Smooth muscle cell (in vitro differentiated cells): Measurements from ENCODE around the gene RYR3. TPM values are rescaled to one million over a fixed set of nuclear protein-coding genes. Genes with fewer than 3 reads are reported as not detected.

ENCODE experiments used
- DNase-seq: peaks from one replicate; lab custom pipeline; 2025; ENCODE audit not compliant: unreplicated experiment; lab: John Stamatoyannopoulos, UW
- H2AFZ ChIP-seq: fragments of 200-600 bp; sonication (generic); 2 replicates; pipeline ENCODE4 v1.6.0; 2016; ENCODE audit warnings: antibody characterized with exemption, low read depth, mild to moderate bottlenecking
- H3F3A ChIP-seq: fragments of 200-600 bp; sonication (generic); 2 replicates; pipeline ENCODE4 v1.6.0; 2017; ENCODE audit warnings: antibody characterized with exemption, low read depth
- H3K27ac ChIP-seq: fragments of 200-600 bp; sonication (generic); 2 replicates; pipeline ENCODE4 v1.5.1; 2016; ENCODE audit warnings: low read depth, mild to moderate bottlenecking
- H3K27me3 ChIP-seq: fragments of 200-600 bp; sonication (generic); 2 replicates; pipeline ENCODE4 v1.6.1; 2016; ENCODE audit warnings: low read depth, mild to moderate bottlenecking
- H3K36me3 ChIP-seq: fragments of 200-600 bp; sonication (generic); 2 replicates; pipeline ENCODE4 v1.5.1; 2016; ENCODE audit warnings: low read depth
- H3K4me1 ChIP-seq: fragments of 200-600 bp; sonication (generic); 2 replicates; pipeline ENCODE4 v1.5.1; 2016; ENCODE audit warnings: low read depth
- H3K4me2 ChIP-seq: fragments of 200-600 bp; sonication (generic); 2 replicates; pipeline ENCODE4 v1.6.0; 2016; ENCODE audit warnings: mild to moderate bottlenecking
- H3K4me3 ChIP-seq: fragments of 200-600 bp; sonication (generic); 2 replicates; pipeline ENCODE4 v1.5.1; 2016; ENCODE audit warnings: mild to moderate bottlenecking
- H3K79me2 ChIP-seq: fragments of 200-600 bp; sonication (generic); 2 replicates; pipeline ENCODE4 v1.6.0; 2016; ENCODE audit warnings: low read depth, mild to moderate bottlenecking
- H3K9ac ChIP-seq: fragments of 200-600 bp; sonication (generic); 2 replicates; pipeline ENCODE4 v1.6.0; 2016; ENCODE audit warnings: low read depth
- H3K9me3 ChIP-seq: fragments of 200-600 bp; sonication (generic); replicated peaks from 2 replicates; pipeline ENCODE4 v1.5.1; 2016; ENCODE audit warnings: low read depth
- H4K20me1 ChIP-seq: fragments of 200-600 bp; sonication (generic); 2 replicates; pipeline ENCODE4 v1.6.0; 2016; ENCODE audit warnings: low read depth
- WGBS: methylation state at CpG from one replicate; pipeline ENCODE4 v1.1.7; 2016; ENCODE audit warnings: low lambda C conversion rate; 5-methylcytosine and 5-hydroxymethylcytosine counted together
- polyA plus RNA-seq: library from polyadenylated mRNA; unstranded; fragments of >200 nt; fragmentation: Nextera tagmentation; extraction: Ambion mirVana; gene quantifications from 2 replicates; pipeline ENCODE4 v1.2.1, GENCODE V29; 2016
- total RNA-seq: library from RNA; depleted of rRNA; stranded (reverse); fragments of >200 nt; gene quantifications from 2 replicates; pipeline ENCODE4 v1.2.3, GENCODE V29; 2014
- TF ChIP-seq, protein P1 (sequence below): fragments of 200-600 bp; sonication (generic); IDR thresholded peaks from 2 replicates; pipeline ENCODE4 v1.5.1; 2017; ENCODE audit warnings: borderline replicate concordance, mild to moderate bottlenecking, antibody characterized with exemption; ENCODE audit not compliant: insufficient read depth, poor library complexity, severe bottlenecking

The RYR3 gene
- total and polyA plus RNA-seq, 2 experiments from 2014 or later = 0.23 to 6.2 TPM

DNA sequence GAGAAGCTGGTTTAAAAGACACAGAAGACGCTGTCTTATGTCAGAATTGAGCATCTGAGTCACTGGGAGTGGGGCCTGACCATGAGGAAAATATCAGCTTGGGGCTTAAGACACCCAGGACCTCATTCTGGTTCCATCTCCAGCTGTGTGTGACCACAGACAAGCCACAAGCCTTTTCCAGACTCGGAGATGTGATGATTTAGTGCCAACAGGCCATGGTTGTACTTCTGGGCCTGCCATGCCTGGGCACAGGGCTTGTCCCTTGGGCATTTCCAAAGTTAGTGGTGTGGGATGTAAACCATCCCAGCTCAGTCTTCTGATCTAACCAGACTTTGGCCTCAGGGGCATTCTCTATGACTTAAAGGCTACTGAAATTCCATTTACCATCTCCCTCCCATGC, 269.8 kb downstream of the RYR3 start:
- Histone ChIP-seq H3K36me3 (no peaks in the 10 kb centered on the region), H3K27ac (peak overlapping the region; percentile 91), H3K79me2 (no peaks in the 10 kb centered on the region), H3F3A (peaks cover 10% of the 10 kb centered on the region), H3K4me3 (no peak overlapping the region), H3K27me3 (no peaks in the 10 kb centered on the region), H3K9ac (peak overlapping the region; percentile 56), H3K4me1 (peaks cover 13% of the 10 kb centered on the region), H3K4me2 (peak overlapping the region; percentile 20), H3K9me3 (no peaks in the 10 kb centered on the region), H2AFZ (no peak overlapping the region), H4K20me1 (no peaks in the 10 kb centered on the region)
- no peak for DNase-seq
- WGBS = 15% methylated on average over 2 of the region's 2 CpGs
- TF ChIP-seq, protein P1, sequence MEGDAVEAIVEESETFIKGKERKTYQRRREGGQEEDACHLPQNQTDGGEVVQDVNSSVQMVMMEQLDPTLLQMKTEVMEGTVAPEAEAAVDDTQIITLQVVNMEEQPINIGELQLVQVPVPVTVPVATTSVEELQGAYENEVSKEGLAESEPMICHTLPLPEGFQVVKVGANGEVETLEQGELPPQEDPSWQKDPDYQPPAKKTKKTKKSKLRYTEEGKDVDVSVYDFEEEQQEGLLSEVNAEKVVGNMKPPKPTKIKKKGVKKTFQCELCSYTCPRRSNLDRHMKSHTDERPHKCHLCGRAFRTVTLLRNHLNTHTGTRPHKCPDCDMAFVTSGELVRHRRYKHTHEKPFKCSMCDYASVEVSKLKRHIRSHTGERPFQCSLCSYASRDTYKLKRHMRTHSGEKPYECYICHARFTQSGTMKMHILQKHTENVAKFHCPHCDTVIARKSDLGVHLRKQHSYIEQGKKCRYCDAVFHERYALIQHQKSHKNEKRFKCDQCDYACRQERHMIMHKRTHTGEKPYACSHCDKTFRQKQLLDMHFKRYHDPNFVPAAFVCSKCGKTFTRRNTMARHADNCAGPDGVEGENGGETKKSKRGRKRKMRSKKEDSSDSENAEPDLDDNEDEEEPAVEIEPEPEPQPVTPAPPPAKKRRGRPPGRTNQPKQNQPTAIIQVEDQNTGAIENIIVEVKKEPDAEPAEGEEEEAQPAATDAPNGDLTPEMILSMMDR = no peak

DNA sequence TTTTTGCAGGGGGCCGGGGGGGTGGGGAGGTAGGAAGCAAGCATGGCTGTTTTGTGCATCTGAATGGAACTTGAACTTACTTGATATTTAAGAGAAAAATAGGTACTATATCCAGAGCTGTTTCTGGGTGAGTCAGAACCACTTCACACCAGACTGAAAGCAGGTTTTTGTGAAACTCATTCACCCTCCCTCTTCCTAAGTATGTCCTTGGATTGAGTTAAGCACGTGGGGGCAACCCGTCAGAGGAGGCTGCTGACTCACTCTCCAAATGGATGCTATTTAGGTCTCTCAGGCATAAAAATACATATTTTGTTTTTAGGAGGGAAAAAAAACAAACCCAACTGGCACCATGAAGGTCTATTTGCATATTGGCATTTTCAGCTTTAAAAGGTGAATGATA, 270.3 kb downstream of the RYR3 start:
- Histone ChIP-seq H3K4me3 (no peak overlapping the region), H3K9ac (peak overlapping the region; percentile 56), H2AFZ (no peak overlapping the region), H4K20me1 (no peaks in the 10 kb centered on the region), H3K27ac (peak overlapping the region; percentile 91), H3K36me3 (no peaks in the 10 kb centered on the region), H3F3A (peaks cover 10% of the 10 kb centered on the region), H3K9me3 (no peaks in the 10 kb centered on the region), H3K79me2 (no peaks in the 10 kb centered on the region), H3K4me1 (peaks cover 13% of the 10 kb centered on the region), H3K27me3 (no peaks in the 10 kb centered on the region), H3K4me2 (peak overlapping the region; percentile 20)
- WGBS = 13% methylated on average over 3 of the region's 3 CpGs
- no peak for DNase-seq
- TF ChIP-seq, protein P1 = no peak

DNA sequence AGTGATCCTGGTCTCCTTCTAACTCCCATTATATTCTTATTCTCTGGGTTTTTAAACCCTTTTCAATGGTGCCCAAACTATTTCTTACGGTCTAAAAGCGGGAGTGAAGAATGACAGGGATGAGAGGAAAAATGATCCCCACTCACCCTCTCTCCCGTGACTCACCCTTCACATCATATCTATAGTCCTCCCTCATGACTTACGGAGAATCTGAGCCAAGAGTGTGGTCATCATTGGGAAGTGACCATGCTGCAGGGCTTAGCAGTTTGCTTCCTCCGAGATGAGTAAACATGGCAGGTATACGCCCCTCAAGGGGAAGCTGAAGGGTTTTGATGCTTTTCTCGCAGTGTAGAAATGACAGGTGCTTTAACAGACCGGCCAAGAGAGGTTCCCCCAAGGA, 274.0 kb downstream of the RYR3 start:
- no peak for DNase-seq
- Histone ChIP-seq H2AFZ (no peak overlapping the region), H4K20me1 (no peaks in the 10 kb centered on the region), H3K9ac (no peak overlapping the region), H3K9me3 (no peaks in the 10 kb centered on the region), H3K79me2 (no peaks in the 10 kb centered on the region), H3K27me3 (no peaks in the 10 kb centered on the region), H3K27ac (peak overlapping the region; percentile 47), H3K4me3 (no peak overlapping the region), H3K4me2 (no peak overlapping the region), H3F3A (peaks cover 10% of the 10 kb centered on the region), H3K36me3 (no peaks in the 10 kb centered on the region), H3K4me1 (peaks cover 13% of the 10 kb centered on the region)
- WGBS = 48% methylated on average over 8 of the region's 8 CpGs
- TF ChIP-seq, protein P1 = no peak
